Mucosa of stomach (tissue), 1 donor: Measurements from ENCODE around the gene F8.
"Not testable (repeated sequence)": the region's sequence is repeated elsewhere in the genome, so short reads cannot be mapped to it uniquely, and the experiment has no call there.

Source experiments
- H3K27me3 ChIP-seq: one replicate; pipeline ENCODE4 v1.7.0; 2013; ENCODE audit warnings: mild to moderate bottlenecking, low read length; ENCODE audit not compliant: control insufficient read depth, insufficient read depth
- H3K36me3 ChIP-seq: one replicate; pipeline ENCODE4 v1.7.0; 2013; ENCODE audit warnings: low read length; ENCODE audit not compliant: control insufficient read depth, insufficient read depth
- H3K4me1 ChIP-seq: one replicate; pipeline ENCODE4 v1.7.0; 2013; ENCODE audit warnings: mild to moderate bottlenecking, low read length; ENCODE audit not compliant: control insufficient read depth, insufficient read depth
- H3K4me3 ChIP-seq: one replicate; pipeline ENCODE4 v1.7.0; 2013; ENCODE audit warnings: low read length
- H3K9ac ChIP-seq: one replicate; pipeline ENCODE4 v1.7.0; 2013; ENCODE audit warnings: mild to moderate bottlenecking, low read length, moderate library complexity
- H3K9me3 ChIP-seq: one replicate; pipeline ENCODE4 v1.7.0; 2013; ENCODE audit warnings: mild to moderate bottlenecking, low read length, moderate library complexity; ENCODE audit not compliant: control insufficient read depth
- donor health status: Pancreatic carcinoma.

Gene F8

GRCh38 chrX:154818916-154819770 is 203.4 kb downstream of the F8 start:
- no peaks in the 10 kb centered on the region for H3K9me3 ChIP-seq
- H3K4me3 ChIP-seq: no peak overlapping the region
- no peaks in the 10 kb centered on the region for H3K27me3 ChIP-seq
- no peaks in the 10 kb centered on the region for H3K36me3 ChIP-seq
- no peak overlapping the region for H3K9ac ChIP-seq
- no peaks in the 10 kb centered on the region for H3K4me1 ChIP-seq

- not testable (repeated sequence) for H3K9ac ChIP-seq, H3K4me1 ChIP-seq, H3K27me3 ChIP-seq, H3K4me3 ChIP-seq, H3K9me3 ChIP-seq, H3K36me3 ChIP-seq
These were observed 205.4 kb downstream of the F8 start for GRCh38 chrX:154817048-154817618.

- not testable (repeated sequence) for H3K9me3 ChIP-seq, H3K9ac ChIP-seq, H3K4me1 ChIP-seq, H3K4me3 ChIP-seq, H3K27me3 ChIP-seq, H3K36me3 ChIP-seq
These were observed 206.1 kb downstream of the F8 start for GRCh38 chrX:154816326-154816898.

- H3K9me3 ChIP-seq: no peaks in the 10 kb centered on the region
- H3K9ac ChIP-seq: no peak overlapping the region
- no peak overlapping the region for H3K4me3 ChIP-seq
- H3K36me3 ChIP-seq: no peaks in the 10 kb centered on the region
- no peaks in the 10 kb centered on the region for H3K4me1 ChIP-seq
- peaks cover 3% of the 10 kb centered on the region for H3K27me3 ChIP-seq
These were observed 207.2 kb downstream of the F8 start for GRCh38 chrX:154815274-154815818.

- H3K9me3 ChIP-seq: no peaks in the 10 kb centered on the region
- no peak overlapping the region for H3K9ac ChIP-seq
- H3K4me3 ChIP-seq: no peak overlapping the region
- H3K27me3 ChIP-seq: peaks cover 3% of the 10 kb centered on the region
- H3K4me1 ChIP-seq: no peaks in the 10 kb centered on the region
- H3K36me3 ChIP-seq: no peaks in the 10 kb centered on the region
These were observed 208.7 kb downstream of the F8 start for GRCh38 chrX:154813801-154814200.

GRCh38 chrX:154812341-154813101 is 210.0 kb downstream of the F8 start:
- Histone ChIP-seq H3K36me3 (no peaks in the 10 kb centered on the region), H3K9me3 (no peaks in the 10 kb centered on the region), H3K27me3 (peaks cover 3% of the 10 kb centered on the region), H3K4me1 (no peaks in the 10 kb centered on the region), H3K9ac (no peak overlapping the region), H3K4me3 (no peak overlapping the region)

- Histone ChIP-seq H3K4me1 (no peaks in the 10 kb centered on the region), H3K4me3 (no peak overlapping the region), H3K27me3 (peaks cover 3% of the 10 kb centered on the region), H3K9me3 (no peaks in the 10 kb centered on the region), H3K9ac (no peak overlapping the region), H3K36me3 (no peaks in the 10 kb centered on the region)
These were observed 212.4 kb downstream of the F8 start for GRCh38 chrX:154809939-154810665.

- H3K4me3 ChIP-seq: no peak overlapping the region
- no peaks in the 10 kb centered on the region for H3K36me3 ChIP-seq
- no peaks in the 10 kb centered on the region for H3K9me3 ChIP-seq
- H3K9ac ChIP-seq: no peak overlapping the region
- no peaks in the 10 kb centered on the region for H3K4me1 ChIP-seq
- H3K27me3 ChIP-seq: peaks cover 9% of the 10 kb centered on the region
These were observed 215.6 kb downstream of the F8 start for GRCh38 chrX:154806837-154807501.

- Histone ChIP-seq H3K27me3 (peaks cover 9% of the 10 kb centered on the region), H3K9me3 (no peaks in the 10 kb centered on the region), H3K4me3 (no peak overlapping the region), H3K36me3 (no peaks in the 10 kb centered on the region), H3K9ac (peak overlapping the region; percentile 22), H3K4me1 (no peaks in the 10 kb centered on the region)
These were observed 216.8 kb downstream of the F8 start for GRCh38 chrX:154805696-154806091.

- Histone ChIP-seq H3K4me1 (peaks cover 5% of the 10 kb centered on the region), H3K27me3 (peaks cover 9% of the 10 kb centered on the region), H3K36me3 (no peaks in the 10 kb centered on the region), H3K4me3 (peak within 1 kb of the TSS; percentile 19), H3K9ac (peak within 1 kb of the TSS; percentile 25), H3K9me3 (no peaks in the 10 kb centered on the region)
These were observed 217.4 kb downstream of the F8 start, which contains the start of gene MPP1 for GRCh38 chrX:154804957-154805695. MPP1 (minus strand) TSS chrX:154805485; CDS start chrX:154805373, 112 bp downstream.
